Natural killer cell (primary cell): ENCODE measurements around the gene BICC1. TPM values are rescaled to one million over a fixed set of nuclear protein-coding genes. Genes with fewer than 3 reads are reported as not detected.

Experiments used
- ATAC-seq, 3 donors: fragments of 150-1000 bp in 2 of 3; fragments of 200-7000 bp in 1 of 3; cut with Tn5 transposase; 1 replicate in 1 of 3; 2 replicates in 2 of 3; pipeline ENCODE4 v1.10.0; 2021; ENCODE audit warnings: mild to moderate bottlenecking in 2 of 3, moderate library complexity in 2 of 3
- DNase-seq, 2 donors: peaks; one replicate each; pipeline versions ENCODE4 v3.0.0 to v3.0.0-alpha.2; 2013 to 2021; ENCODE audit warnings: mixed read lengths in 1 of 2
- H3K27ac ChIP-seq: one replicate; pipeline ENCODE4 v1.5.1; 2013; ENCODE audit warnings: mild to moderate bottlenecking, low read length
- H3K27me3 ChIP-seq: one replicate; pipeline ENCODE4 v1.6.1; 2013; ENCODE audit warnings: low read length; ENCODE audit not compliant: control insufficient read depth, insufficient read depth
- H3K36me3 ChIP-seq: one replicate; pipeline ENCODE4 v1.6.1; 2013; ENCODE audit warnings: low read length; ENCODE audit not compliant: control insufficient read depth, insufficient read depth
- H3K4me1 ChIP-seq: one replicate; pipeline ENCODE4 v1.6.1; 2013; ENCODE audit warnings: low read length; ENCODE audit not compliant: control insufficient read depth, insufficient read depth
- H3K4me3 ChIP-seq: one replicate; pipeline ENCODE4 v1.5.1; 2013; ENCODE audit warnings: low read length
- H3K9me3 ChIP-seq: one replicate; pipeline ENCODE4 v1.6.1; 2013; ENCODE audit warnings: low read length; ENCODE audit not compliant: control insufficient read depth, insufficient read depth
- H3K27ac Mint-ChIP-seq, 2 donors: one replicate each; pipeline ENCODE4 v1.8.0; 2022; ENCODE audit warnings: mild to moderate bottlenecking in 2 of 2, mixed read lengths in 2 of 2, moderate library complexity in 1 of 2
- H3K27me3 Mint-ChIP-seq, 2 donors: one replicate each; pipeline ENCODE4 v1.8.0; 2022; ENCODE audit warnings: low read depth in 2 of 2, mixed read lengths in 2 of 2
- H3K36me3 Mint-ChIP-seq: one replicate; pipeline ENCODE4 v1.8.0; 2022; ENCODE audit warnings: mixed read lengths
- H3K4me1 Mint-ChIP-seq, 2 donors: one replicate each; pipeline ENCODE4 v1.8.0; 2022; ENCODE audit warnings: mixed read lengths in 2 of 2
- H3K4me3 Mint-ChIP-seq: one replicate; pipeline ENCODE4 v1.8.0; 2022; ENCODE audit warnings: mild to moderate bottlenecking, moderate library complexity, mixed read lengths
- H3K9me3 Mint-ChIP-seq, 2 donors: one replicate each; pipeline ENCODE4 v1.8.0; 2022; ENCODE audit warnings: mixed read lengths in 2 of 2
- WGBS: methylation state at CpG from one replicate; pipeline ENCODE4 v1.1.7; 2013; ENCODE audit warnings: missing lambda C conversion rate; ENCODE audit not compliant: insufficient coverage; 5-methylcytosine and 5-hydroxymethylcytosine counted together
- intact Hi-C: fragments of 100-400 bp; cut with micrococcal nuclease; formaldehyde crosslinking; loops from one replicate; pipeline ENCODE4 v1.14.2; 2022
- total RNA-seq, 4 donors: library from RNA; stranded (reverse); fragments of 120-200 nt in 1 of 4; gene quantifications; one replicate each; pipeline versions ENCODE4 v1.2.3 to v1.2.4, GENCODE V29; 2013 to 2022
- TF ChIP-seq, protein P1 (sequence below): fragments of 200-600 bp; IDR thresholded peaks from one replicate; pipeline ENCODE4 v1.8.0; 2022; ENCODE audit warnings: antibody characterized with exemption

BICC1 gene
- total RNA-seq, 3 donors from 2014 or later (not counting 1 experiment from before 2014, with no cell fraction given), result 0.14 TPM; not detected in 2

DNA sequence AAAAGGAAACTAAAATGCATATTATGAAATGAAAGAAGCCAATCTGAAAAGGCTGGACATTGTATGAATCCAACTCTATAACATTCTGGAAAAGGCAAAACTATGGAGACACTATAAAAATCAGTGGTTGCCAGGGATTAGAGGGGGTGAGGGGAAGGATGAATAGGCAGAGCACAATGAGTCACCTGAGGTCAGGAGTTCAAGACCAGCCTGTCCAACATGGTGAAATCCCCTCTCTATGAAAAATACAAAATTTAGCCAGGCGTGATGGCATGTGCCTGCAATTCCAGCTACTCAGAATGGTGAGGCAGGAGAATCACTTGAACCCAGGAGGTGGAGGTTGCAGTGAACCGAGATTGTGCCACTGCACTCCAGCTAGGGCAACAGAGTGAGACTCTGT lies 338.9 kb downstream of the BICC1 start:
- H3K9me3 Mint-ChIP-seq, result peaks cover 0 to 2% of the 10 kb centered on the region in 2 donors
- Histone ChIP-seq H3K27ac (no peak overlapping the region), H3K4me3 (no peak overlapping the region), H3K27me3 (no peaks in the 10 kb centered on the region), H3K36me3 (no peaks in the 10 kb centered on the region), H3K4me1 (no peaks in the 10 kb centered on the region), H3K9me3 (no peaks in the 10 kb centered on the region)
- no peak overlapping the region for H3K27ac Mint-ChIP-seq
- H3K4me3 Mint-ChIP-seq, result no peak overlapping the region
- intact Hi-C loops, result no loop called here
- H3K4me1 Mint-ChIP-seq, result no peaks in the 10 kb centered on the region
- whole genome bisulfite sequencing, result 78% methylated on average over 2 of the region's 2 CpGs
- ATAC-seq (no peak), DNase-seq (no peak)
- H3K27me3 Mint-ChIP-seq, result no peaks in the 10 kb centered on the region
- TF ChIP-seq, protein P1, sequence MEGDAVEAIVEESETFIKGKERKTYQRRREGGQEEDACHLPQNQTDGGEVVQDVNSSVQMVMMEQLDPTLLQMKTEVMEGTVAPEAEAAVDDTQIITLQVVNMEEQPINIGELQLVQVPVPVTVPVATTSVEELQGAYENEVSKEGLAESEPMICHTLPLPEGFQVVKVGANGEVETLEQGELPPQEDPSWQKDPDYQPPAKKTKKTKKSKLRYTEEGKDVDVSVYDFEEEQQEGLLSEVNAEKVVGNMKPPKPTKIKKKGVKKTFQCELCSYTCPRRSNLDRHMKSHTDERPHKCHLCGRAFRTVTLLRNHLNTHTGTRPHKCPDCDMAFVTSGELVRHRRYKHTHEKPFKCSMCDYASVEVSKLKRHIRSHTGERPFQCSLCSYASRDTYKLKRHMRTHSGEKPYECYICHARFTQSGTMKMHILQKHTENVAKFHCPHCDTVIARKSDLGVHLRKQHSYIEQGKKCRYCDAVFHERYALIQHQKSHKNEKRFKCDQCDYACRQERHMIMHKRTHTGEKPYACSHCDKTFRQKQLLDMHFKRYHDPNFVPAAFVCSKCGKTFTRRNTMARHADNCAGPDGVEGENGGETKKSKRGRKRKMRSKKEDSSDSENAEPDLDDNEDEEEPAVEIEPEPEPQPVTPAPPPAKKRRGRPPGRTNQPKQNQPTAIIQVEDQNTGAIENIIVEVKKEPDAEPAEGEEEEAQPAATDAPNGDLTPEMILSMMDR, result no peak
- H3K36me3 Mint-ChIP-seq, result no peaks in the 10 kb centered on the region

DNA sequence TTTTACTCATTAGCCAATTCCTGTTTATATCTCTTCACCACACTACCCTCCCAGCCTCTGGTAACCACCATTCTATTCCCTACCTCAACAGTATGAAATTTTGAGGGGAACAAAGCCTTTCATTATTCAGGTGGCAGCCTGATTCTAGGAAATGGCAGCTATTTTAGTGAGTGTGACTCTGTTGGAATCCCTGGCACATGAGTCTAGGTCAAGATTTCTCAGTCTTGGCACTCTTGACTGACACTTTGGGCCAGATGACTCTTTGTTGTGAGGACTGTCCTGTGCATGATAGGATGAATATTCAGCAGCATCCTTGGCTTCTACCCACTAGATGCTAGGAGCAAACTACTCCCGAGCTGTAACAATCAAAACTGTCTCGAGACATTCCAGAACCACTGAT lies 341.0 kb downstream of the BICC1 start:
- intact Hi-C loops, result no loop called here
- Mint-ChIP-seq H3K4me3 (no peak overlapping the region), H3K27ac (no peak overlapping the region), H3K4me1 (no peaks in the 10 kb centered on the region), H3K36me3 (no peaks in the 10 kb centered on the region), H3K9me3 (peaks cover 2 to 3% of the 10 kb centered on the region in 2 donors), H3K27me3 (no peaks in the 10 kb centered on the region)
- Histone ChIP-seq H3K4me1 (no peaks in the 10 kb centered on the region), H3K9me3 (no peaks in the 10 kb centered on the region), H3K36me3 (no peaks in the 10 kb centered on the region), H3K4me3 (no peak overlapping the region), H3K27ac (no peak overlapping the region), H3K27me3 (no peaks in the 10 kb centered on the region)
- ATAC-seq, result no peak
- TF ChIP-seq, protein P1, result no peak
- no peak for DNase-seq
- WGBS, result no CpG with 5 or more reads among the region's 2 CpGs

DNA sequence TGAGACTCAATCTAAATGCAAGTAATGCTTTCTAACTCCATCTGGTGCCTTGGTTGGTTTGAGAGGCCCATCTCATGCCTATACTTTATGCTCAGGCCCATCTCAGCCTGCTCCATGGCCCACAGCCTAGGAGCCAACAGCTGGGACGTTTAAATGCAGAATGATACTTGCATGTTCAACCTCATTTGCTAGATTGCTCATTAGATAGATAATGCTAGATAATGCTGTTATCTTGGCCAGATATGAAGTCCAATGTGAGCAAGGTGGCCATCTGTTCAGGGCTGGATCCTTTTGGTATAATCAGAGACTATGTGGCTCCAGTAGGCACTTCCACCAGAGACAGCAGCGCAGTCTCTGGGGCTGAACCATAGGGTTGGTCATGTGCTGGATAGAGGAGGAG lies 342.1 kb downstream of the BICC1 start:
- Mint-ChIP-seq H3K4me1 (no peaks in the 10 kb centered on the region), H3K36me3 (no peaks in the 10 kb centered on the region), H3K27ac (no peak overlapping the region), H3K27me3 (peaks cover 0 to 2% of the 10 kb centered on the region in 2 donors), H3K9me3 (peaks cover 4 to 5% of the 10 kb centered on the region in 2 donors), H3K4me3 (no peak overlapping the region)
- Histone ChIP-seq H3K4me3 (no peak overlapping the region), H3K27me3 (no peaks in the 10 kb centered on the region), H3K9me3 (no peaks in the 10 kb centered on the region), H3K27ac (no peak overlapping the region), H3K4me1 (no peaks in the 10 kb centered on the region), H3K36me3 (no peaks in the 10 kb centered on the region)
- ATAC-seq (no peak), DNase-seq (no peak)
- intact Hi-C loops, result no loop called here
- TF ChIP-seq, protein P1, result no peak
- 70% methylated on average over 2 of the region's 2 CpGs for WGBS

DNA sequence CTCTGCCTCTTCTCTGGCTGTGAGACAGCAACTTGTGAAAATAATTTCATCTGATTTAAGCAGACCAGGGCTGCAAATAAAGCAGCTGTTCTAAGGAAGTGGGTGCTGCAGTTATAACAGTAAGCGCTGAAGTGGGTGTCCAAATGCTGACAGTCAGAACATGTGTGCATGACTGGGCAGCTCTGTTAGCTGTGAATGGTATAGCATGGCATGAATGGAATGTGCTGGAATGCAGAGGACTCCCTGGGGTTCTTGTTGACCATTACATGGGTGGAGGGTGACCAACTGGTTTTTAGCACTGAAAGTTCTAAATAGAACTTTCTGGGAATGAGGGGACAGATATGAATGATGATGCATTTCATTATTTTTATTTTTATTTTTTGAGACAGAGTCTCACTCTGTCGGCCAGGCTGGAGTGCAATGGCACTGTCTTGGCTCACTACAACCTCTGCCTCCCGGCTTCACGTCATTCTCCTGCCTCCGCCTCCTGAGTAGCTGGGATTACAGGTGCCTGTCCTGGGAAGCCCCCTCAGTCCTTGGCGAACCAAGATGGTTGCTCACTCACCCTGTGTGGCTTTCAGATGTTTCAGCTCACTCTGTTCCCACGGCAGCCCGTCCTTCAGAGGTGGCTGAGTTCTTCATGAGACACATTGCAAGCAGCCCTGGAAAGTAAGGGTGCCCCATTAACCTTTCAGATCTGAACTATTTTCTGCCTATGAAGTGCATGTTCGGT lies 344.0 kb downstream of the BICC1 start:
- no peak for ATAC-seq
- peaks cover 5 to 8% of the 10 kb centered on the region in 2 donors for H3K9me3 Mint-ChIP-seq
- H3K36me3 Mint-ChIP-seq, result no peaks in the 10 kb centered on the region
- H3K27me3 ChIP-seq, result no peaks in the 10 kb centered on the region
- TF ChIP-seq, protein P1, result no peak
- no peak overlapping the region for H3K4me3 ChIP-seq
- no peaks in the 10 kb centered on the region for H3K4me1 Mint-ChIP-seq
- no peak for DNase-seq
- H3K36me3 ChIP-seq, result no peaks in the 10 kb centered on the region
- no peaks in the 10 kb centered on the region for H3K9me3 ChIP-seq
- no peak overlapping the region for H3K27ac ChIP-seq
- H3K27ac Mint-ChIP-seq, result no peak overlapping the region
- H3K27me3 Mint-ChIP-seq, result peaks cover 0 to 8% of the 10 kb centered on the region in 2 donors
- no peaks in the 10 kb centered on the region for H3K4me1 ChIP-seq
- 86% methylated on average over 9 of the region's 9 CpGs for WGBS
- intact Hi-C loops, result no loop called here
- no peak overlapping the region for H3K4me3 Mint-ChIP-seq
